Measurements from ENCODE around the gene MAN2B1. TPM values are rescaled to one million over a fixed set of nuclear protein-coding genes. Genes with fewer than 3 reads are reported as not detected.
"Not testable (repeated sequence)": the region's sequence is repeated elsewhere in the genome, so short reads cannot be mapped to it uniquely, and the experiment has no call there.

Gene MAN2B1
- total and polyA plus RNA-seq, 2 experiments from 2014 or later = 22.1 to 47.5 TPM

DNA sequence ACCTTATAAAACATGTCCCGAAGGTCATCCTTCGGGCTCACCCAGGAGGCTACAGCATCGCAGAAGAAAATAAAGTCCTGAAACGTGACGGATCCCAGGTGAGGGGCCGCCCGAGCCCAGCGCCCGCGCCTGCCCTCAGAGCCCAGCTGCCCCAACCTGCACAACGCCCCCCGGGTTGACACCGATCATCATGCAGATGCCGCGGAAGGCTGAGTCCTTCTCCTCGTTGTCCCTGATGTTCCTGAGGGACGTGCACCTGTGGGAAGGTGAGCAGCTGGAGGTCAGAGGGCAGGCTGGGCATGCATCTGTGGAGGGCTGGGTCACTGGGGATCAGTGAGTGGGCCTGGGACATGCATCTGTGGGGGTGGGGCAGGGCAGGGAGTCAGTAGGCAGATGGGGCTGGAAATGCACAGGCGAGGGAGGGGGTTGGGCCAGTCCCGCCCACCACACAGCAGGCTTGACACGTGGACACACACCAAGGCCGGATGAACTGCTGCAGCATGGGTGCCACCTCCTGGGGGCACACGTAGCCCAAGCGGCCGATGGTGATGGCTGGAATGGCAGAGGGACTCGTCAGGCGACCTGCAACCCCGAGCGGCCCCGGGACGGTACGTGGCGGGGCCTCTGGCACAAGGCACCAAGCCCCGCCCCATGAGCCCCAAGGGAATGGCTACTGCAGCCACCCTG, 35.2 kb upstream of the MAN2B1 start:
- H3K27me3 ChIP-seq = no peaks in the 10 kb centered on the region
- no peak overlapping the region for H3K27ac ChIP-seq
- TF ChIP-seq, protein P1, sequence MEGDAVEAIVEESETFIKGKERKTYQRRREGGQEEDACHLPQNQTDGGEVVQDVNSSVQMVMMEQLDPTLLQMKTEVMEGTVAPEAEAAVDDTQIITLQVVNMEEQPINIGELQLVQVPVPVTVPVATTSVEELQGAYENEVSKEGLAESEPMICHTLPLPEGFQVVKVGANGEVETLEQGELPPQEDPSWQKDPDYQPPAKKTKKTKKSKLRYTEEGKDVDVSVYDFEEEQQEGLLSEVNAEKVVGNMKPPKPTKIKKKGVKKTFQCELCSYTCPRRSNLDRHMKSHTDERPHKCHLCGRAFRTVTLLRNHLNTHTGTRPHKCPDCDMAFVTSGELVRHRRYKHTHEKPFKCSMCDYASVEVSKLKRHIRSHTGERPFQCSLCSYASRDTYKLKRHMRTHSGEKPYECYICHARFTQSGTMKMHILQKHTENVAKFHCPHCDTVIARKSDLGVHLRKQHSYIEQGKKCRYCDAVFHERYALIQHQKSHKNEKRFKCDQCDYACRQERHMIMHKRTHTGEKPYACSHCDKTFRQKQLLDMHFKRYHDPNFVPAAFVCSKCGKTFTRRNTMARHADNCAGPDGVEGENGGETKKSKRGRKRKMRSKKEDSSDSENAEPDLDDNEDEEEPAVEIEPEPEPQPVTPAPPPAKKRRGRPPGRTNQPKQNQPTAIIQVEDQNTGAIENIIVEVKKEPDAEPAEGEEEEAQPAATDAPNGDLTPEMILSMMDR (IDR thresholded peaks at IDR 0.05; ENCODE audit: low read depth, low read length) = no peak
- DNase-seq (ENCODE audit: low read depth in 1 of 2, low spot score in 1 of 2) = no peak
- no peaks in the 10 kb centered on the region for H3K9me3 ChIP-seq (ENCODE audit: low read depth)
- H3K4me1 ChIP-seq (ENCODE audit: low read depth) = no peaks in the 10 kb centered on the region
- H3K4me3 ChIP-seq = no peak overlapping the region
- H3K36me3 ChIP-seq = peaks cover 47% of the 10 kb centered on the region

DNA sequence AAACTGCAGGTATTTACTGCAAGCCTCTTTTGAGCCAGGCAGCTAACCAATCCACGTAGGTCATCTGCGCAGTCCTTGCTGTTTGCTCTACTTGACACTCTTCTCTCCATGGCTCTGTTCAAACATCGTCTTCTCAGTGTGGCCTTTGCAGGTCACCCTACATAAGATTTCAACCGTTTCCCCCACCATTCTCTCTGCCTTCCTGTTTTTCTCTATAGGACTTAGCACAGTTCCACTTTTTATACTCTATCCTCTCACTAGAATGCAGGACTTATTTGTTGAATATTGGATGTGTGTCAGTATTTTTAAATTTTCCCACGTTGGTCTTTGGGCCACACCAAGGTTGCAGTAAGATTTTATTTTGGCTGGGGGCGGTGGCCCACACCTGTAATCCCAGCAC, 31.6 kb upstream of the MAN2B1 start:
- Histone ChIP-seq H3K9me3 (ENCODE audit: low read depth) (no peaks in the 10 kb centered on the region), H3K27me3 (no peaks in the 10 kb centered on the region), H3K4me1 (ENCODE audit: low read depth) (no peaks in the 10 kb centered on the region), H3K4me3 (no peak overlapping the region), H3K27ac (no peak overlapping the region), H3K36me3 (peaks cover 21% of the 10 kb centered on the region)
- TF ChIP-seq, protein P1 (IDR thresholded peaks at IDR 0.05; ENCODE audit: low read depth, low read length) = no peak
- no peak for DNase-seq (ENCODE audit: low read depth in 1 of 2, low spot score in 1 of 2)

DNA sequence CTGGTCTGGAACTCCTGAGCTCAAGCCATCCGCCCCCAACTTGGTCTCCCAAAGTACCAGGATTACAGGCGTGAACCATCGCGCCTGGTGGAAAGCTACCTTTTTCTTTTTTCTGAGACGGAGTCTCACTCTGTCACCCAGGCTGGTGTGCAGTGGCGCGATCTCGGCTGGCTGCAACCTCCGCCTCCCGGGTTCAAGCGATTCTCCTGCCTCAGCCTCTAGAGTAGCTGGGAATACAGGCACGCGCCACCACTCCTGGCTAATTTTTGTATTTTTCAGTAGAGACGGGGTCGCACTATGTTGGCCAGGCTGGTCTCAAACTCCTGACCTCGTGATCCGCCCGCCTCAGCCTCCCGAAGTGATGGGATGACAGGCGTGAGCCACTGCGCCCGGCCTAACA, 30.9 kb upstream of the MAN2B1 start:
- peaks cover 15% of the 10 kb centered on the region for H3K36me3 ChIP-seq
- not testable (repeated sequence) for H3K27ac ChIP-seq; H3K4me1 ChIP-seq (ENCODE audit: low read depth); DNase-seq (ENCODE audit: low read depth in 1 of 2, low spot score in 1 of 2); H3K9me3 ChIP-seq (ENCODE audit: low read depth); H3K4me3 ChIP-seq; H3K27me3 ChIP-seq

DNA sequence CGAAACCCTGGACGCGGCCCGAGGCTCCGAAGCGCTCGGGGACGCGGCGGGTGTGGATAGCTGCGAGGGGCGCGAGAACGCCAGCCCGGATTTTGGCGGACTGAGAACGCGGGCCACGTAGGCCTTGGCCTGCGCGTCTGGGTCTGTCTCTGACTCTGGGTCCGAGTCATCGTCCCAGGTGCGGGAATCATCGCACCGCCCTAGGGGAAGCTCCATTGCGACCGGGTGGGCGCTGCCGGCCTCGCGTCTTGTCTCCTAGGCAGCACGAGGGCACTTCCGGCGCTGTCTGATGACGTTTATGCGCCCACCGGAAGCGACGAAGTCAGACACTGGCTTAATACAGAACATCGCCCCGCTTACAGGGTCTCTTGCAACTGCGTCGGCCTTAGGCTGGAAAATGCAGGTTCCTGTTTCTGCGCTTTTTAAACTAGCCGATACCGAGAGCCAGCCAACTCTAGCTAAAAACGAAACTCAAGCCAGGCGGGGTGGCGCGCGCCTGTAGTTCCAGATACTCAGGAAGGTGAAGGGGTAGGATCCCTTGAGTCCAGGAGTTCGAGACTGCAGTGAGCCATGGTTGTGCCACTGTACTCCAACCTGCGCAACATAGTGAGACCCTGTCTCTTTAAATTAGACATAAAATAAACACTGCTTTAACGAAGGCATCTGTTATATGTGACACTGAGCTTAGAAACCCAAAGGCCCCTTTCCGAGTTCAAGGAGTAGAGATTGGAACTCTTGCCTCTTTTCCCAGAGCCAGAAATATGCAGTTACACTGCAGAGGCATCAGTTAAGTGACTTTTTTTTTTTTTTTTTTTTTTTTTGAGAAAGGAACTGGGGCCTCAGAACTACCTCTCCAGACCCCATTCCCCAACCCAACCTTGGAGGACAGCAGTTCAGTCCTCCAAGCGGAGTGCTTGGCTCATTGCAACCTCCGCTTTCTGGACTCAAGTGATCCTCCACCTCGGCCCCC, 30.1 kb upstream of the MAN2B1 start, which contains the start of gene FBXW9:
TSS of gene FBXW9 (minus strand) at position 266 of the 970 bp plus-strand sequence. CDS start at position 216, 50 bp downstream.
- no peaks in the 10 kb centered on the region for H3K9me3 ChIP-seq (ENCODE audit: low read depth)
- peak within 1 kb of the TSS; percentile 85 for H3K27ac ChIP-seq
- no peaks in the 10 kb centered on the region for H3K4me1 ChIP-seq (ENCODE audit: low read depth)
- DNase-seq (ENCODE audit: low read depth in 1 of 2, low spot score in 1 of 2) = peak; percentile 93 to 97
- H3K27me3 ChIP-seq = no peaks in the 10 kb centered on the region
- peaks cover 9% of the 10 kb centered on the region for H3K36me3 ChIP-seq
- TF ChIP-seq, protein P1 (IDR thresholded peaks at IDR 0.05; ENCODE audit: low read depth, low read length) = no peak
- peak within 1 kb of the TSS; percentile 72 for H3K4me3 ChIP-seq

DNA sequence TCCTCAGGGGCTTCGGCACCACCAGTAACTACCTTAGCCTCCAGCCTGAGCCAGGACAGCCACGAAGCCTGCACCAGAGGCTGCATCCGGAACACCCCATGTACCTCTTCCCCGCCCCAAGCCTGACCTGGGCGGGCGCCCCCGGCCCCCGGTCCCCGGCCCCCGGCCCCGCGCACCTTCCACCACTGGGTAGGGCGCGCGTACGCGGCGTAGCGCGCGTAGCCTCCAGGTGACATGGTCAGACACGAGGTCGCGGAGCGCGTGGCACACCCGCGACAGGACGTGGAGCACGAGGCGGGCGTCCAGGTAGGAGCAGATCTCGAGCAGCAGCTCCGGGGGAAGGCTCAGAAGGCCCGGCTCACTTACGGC, 29.4 kb upstream of the MAN2B1 start:
- H3K27ac ChIP-seq = no peak overlapping the region

More for the DNA sequence above, 29.4 kb upstream of the MAN2B1 start:
- Histone ChIP-seq H3K4me3 (peak overlapping the region; percentile 72), H3K36me3 (peaks cover 2% of the 10 kb centered on the region), H3K4me1 (ENCODE audit: low read depth) (no peaks in the 10 kb centered on the region), H3K27me3 (no peaks in the 10 kb centered on the region), H3K9me3 (ENCODE audit: low read depth) (no peaks in the 10 kb centered on the region)
- TF ChIP-seq, protein P1 (IDR thresholded peaks at IDR 0.05; ENCODE audit: low read depth, low read length) = no peak
- DNase-seq (ENCODE audit: low read depth in 1 of 2, low spot score in 1 of 2) = no peak

Measured in cardiac muscle cell (in vitro differentiated cells and primary cell).